Stimulated activated CD8-positive, alpha-beta memory T cell treated with anti-CD3 and anti-CD28 coated beads, Interleukin-4, amount 100 ng/mL, for 1 hour (primary cell): Measurements from ENCODE around the gene SENP8.
"Not testable (repeated sequence)": the region's sequence is repeated elsewhere in the genome, so short reads cannot be mapped to it uniquely, and the experiment has no call there.

Source experiments
- DNase-seq, 2 donors: peaks; one replicate each; pipeline ENCODE4 v3.0.0-alpha.2; 2020; ENCODE audit warnings: low read depth in 2 of 2, low spot score in 1 of 2

The SENP8 gene

GRCh38 chr15:72155003-72155621 is 36.9 kb downstream of the SENP8 start:
- DNase-seq, result no peak

- peak; percentile 42 to 59 for DNase-seq
Observed at GRCh38 chr15:72155635-72156616, 37.7 kb downstream of the SENP8 start.

GRCh38 chr15:72156928-72157327 is 38.7 kb downstream of the SENP8 start:
- DNase-seq, result no peak

GRCh38 chr15:72160696-72161245 is 42.6 kb downstream of the SENP8 start:
- no peak for DNase-seq

GRCh38 chr15:72161361-72162132 is 43.3 kb downstream of the SENP8 start:
- DNase-seq, result no peak

GRCh38 chr15:72162569-72162968 is 44.4 kb downstream of the SENP8 start:
- no peak for DNase-seq

GRCh38 chr15:72163719-72164118 is 45.5 kb downstream of the SENP8 start:
- no peak for DNase-seq

GRCh38 chr15:72166716-72167417 is 48.7 kb downstream of the SENP8 start:
- DNase-seq, result no peak

- no peak for DNase-seq
Observed at GRCh38 chr15:72167445-72167844, 49.2 kb downstream of the SENP8 start.

- DNase-seq, result no peak
Observed at GRCh38 chr15:72168131-72168807, 50.1 kb downstream of the SENP8 start.

- DNase-seq, result no peak
Observed at GRCh38 chr15:72168808-72169190, 50.6 kb downstream of the SENP8 start.

- no peak for DNase-seq
Observed at GRCh38 chr15:72169236-72169920, 51.2 kb downstream of the SENP8 start.

- no peak for DNase-seq
Observed at GRCh38 chr15:72169921-72170611, 51.9 kb downstream of the SENP8 start.

GRCh38 chr15:72170691-72171090 is 52.5 kb downstream of the SENP8 start:
- no peak for DNase-seq

- DNase-seq, result not testable (repeated sequence)
Observed at GRCh38 chr15:72171978-72172377, 53.8 kb downstream of the SENP8 start.

GRCh38 chr15:72172796-72173195 is 54.6 kb downstream of the SENP8 start:
- no peak for DNase-seq

GRCh38 chr15:72173401-72173800 is 55.2 kb downstream of the SENP8 start:
- DNase-seq, result no peak

GRCh38 chr15:72173864-72174550 is 55.8 kb downstream of the SENP8 start:
- no peak for DNase-seq
